ENCODE measurements around the gene SRRM2.
A peak's percentile ranks its signal among the peaks of the same experiment; 100 is the strongest.
"Not testable (repeated sequence)": the region's sequence is repeated elsewhere in the genome, so short reads cannot be mapped to it uniquely, and the experiment has no call there.

Gene SRRM2

GRCh38 chr16:2715519-2715918 is 36.9 kb upstream of the SRRM2 start:
- no peak for DNase-seq

- no peak for DNase-seq
Observed at GRCh38 chr16:2715966-2716885, 36.2 kb upstream of the SRRM2 start.

DNA sequence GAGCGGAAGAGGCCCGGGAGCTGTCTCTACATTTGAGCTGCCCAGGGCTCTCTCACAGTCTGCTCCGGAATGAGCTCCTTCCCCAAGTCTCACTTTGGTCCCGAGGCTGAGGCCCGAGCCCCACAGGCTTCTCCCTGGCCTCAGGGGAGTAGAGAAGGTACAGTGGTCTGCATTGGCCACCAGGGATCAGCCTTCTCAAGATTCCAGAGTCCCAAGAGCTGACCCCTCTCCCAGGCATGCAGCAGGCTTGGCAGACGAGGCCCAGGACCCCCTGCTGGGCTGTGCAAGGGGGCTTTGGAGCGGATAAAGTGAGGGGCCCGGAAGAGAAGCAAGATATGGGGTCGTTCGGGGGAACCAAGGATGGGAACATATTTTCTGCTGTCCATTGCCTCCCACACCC is 35.5 kb upstream of the SRRM2 start:
- DNase-seq: no peak

DNA sequence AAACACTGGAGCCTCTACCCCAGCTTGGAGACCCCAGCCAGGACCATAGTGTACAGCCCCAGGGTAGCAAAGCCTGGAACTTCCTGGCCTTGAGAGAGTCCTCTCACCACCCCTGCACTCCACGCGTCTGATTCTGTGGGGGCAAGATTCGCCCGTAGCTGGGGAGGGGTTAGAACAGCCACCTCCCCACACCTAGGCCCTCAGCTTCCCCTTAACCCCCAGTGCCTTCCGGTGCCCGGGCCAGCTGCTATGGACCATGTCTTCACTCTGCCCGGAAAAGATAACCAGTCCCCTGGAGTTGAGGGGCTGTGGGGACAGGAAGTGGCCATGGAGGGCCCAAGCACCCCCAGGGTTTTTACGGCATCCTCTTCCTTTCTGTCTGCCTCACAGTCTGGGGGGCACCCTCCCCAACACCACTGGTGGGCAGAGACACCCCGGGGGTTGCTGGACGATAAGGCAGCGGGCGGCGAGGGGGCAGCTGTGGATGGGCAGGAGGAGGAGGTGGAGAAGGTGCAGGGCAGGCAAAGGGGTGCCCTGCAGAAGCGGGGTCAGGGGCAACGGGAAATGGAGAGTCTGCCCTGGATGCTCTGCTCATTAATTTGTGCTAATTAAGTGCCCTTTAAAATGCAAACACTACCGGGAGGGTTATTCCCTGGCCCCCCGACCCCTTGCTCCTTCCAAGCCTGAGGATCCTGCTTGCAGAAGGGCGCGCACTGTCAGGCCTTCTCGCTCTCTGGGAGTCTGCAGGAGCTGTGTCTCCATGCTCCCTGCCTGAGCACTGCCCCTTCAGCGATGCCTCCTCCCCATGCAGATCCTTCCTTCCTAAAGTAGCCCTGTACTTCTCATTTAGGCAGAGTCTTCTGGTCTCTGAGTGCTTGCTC is 34.8 kb upstream of the SRRM2 start:
- DNase-seq: no peak

DNA sequence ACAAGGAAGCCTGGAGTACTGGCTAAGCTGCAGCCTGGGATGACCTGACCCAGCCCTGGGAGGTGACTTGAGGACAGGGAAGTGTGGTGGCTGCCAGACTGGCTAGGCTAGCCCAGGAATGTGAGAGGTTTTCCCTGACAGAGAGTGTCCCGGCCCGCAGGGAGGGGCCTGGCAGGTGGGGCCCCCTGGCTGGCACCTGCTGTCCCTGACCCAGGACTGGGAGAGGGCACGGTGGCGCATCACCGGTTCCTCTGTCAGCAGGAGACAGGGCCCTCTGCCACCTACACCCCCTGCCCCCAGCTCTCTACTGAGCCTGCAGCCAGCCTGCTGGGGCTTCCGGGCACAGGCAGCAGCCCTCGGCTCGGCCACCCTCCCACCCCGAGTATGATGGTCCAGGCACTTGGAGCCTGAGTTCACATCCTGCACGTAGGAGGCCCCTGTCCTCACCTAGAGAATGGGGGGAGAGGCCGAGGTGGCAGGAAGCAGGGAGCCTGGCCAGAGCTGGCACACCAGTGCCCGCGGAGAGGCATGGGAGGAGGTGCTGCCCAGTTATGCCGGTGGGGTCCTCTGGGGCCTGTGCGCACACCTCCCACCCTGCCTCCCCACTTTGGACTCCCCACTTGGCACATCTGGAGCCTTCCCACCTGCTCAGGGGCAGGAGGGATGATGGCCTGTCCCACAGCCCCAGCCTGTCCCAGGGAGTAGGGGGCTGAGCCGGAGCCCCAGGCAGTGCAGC is 32.9 kb upstream of the SRRM2 start:
- DNase-seq: no peak

- DNase-seq: no peak
Observed at GRCh38 chr16:2720064-2720457, 32.4 kb upstream of the SRRM2 start, which contains the start of gene PRSS27. Gene PRSS27 (minus strand): TSS chr16:2720224. CDS start chr16:2720160, 64 bp downstream.

DNA sequence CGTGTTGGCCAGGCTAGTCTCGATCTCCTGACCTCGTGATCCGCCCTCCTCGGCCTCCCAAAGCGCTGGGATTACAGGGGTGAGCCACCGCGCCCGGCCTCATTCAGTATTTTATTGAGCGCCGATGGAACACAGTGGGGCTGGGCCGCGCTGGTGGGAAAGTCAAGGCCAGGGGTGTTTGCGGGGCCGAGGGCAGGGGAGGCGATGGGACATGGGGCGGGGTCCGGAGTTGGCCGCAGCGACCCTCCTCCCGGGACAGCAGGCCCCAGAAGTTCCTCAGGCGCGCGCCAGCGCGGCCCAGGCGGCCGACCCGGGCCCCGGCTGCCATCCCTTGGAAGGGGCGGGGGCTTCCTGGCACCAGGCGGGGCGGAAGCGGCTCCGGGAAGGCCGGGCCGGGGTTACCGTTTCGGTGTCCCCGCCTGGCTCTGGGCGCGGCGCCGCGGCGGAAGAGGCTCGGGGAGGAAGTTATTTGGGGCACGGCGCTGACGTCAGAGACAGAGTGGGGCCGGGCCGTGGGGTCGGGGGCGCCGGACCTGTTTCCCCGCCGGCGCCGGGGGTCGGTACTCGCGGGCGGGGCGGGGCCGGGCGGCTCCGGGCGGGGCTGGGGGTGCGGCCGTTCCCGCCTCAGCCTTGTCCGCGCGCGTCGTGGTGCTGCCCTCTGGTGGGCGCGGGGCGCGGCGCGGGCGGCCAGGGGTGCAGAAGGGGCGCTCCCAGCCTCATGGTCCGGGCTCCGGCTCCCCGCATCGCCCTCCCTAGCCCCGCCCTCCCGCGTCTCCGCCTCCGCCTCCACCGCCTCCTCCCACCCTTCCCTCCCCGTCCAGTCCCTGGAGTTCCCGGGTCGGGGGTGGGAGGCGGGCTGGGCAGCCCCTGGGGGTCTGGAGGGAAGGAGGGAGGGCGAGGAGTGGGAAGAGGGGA is 31.5 kb upstream of the SRRM2 start:
- DNase-seq: peak; percentile 49

- DNase-seq: not testable (repeated sequence)
Observed at GRCh38 chr16:2721634-2722173, 30.7 kb upstream of the SRRM2 start.

- no peak for DNase-seq
Observed at GRCh38 chr16:2724088-2724676, 28.3 kb upstream of the SRRM2 start.

DNA sequence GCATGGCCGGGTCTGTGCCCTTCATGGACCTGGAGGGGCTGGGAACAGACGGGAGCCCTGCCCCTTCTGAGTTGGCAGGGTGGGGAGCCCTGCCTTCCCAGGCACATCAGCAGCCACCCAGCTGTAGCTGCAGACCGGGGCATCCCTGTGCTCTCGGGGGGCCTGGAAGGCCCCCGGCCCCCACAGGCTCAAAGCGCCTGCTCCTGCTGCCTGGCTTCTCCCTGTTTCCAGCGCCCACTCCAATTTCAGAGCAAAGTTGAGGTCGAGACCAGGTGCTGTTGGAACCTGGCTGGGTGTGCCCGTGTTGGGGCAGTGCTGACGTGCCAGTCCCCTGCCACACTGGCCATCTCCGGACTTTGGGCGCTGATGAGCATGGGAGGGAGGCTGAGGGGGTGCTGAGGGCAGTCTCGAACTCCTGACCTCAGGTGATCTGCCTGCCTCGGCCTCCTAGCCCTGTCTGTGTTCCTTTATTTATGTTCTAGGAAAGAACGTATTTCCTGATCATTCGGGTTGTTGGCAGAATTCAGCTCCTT is 27.6 kb upstream of the SRRM2 start:
- DNase-seq: no peak

- DNase-seq: no peak
Observed at GRCh38 chr16:2726923-2727322, 25.5 kb upstream of the SRRM2 start.

DNA sequence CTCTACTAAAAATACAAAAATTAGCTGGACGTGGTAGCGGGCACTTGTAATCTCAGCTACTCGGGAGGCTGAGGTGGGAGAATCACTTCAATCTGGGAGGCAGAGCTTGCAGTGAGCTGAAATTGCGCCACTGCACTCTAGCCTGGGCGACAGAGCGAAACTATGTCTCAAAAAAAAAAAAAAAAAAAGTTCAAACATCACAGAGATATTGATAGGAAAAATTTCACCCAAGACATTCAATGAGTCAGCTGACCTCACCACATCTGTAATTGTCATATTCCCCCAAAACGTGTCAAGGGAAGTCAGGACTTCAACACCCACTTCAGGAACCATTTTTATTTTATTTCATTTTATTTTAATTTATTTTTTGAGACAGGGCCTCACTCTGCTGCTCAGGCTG is 24.4 kb upstream of the SRRM2 start:
- no peak for DNase-seq

DNA sequence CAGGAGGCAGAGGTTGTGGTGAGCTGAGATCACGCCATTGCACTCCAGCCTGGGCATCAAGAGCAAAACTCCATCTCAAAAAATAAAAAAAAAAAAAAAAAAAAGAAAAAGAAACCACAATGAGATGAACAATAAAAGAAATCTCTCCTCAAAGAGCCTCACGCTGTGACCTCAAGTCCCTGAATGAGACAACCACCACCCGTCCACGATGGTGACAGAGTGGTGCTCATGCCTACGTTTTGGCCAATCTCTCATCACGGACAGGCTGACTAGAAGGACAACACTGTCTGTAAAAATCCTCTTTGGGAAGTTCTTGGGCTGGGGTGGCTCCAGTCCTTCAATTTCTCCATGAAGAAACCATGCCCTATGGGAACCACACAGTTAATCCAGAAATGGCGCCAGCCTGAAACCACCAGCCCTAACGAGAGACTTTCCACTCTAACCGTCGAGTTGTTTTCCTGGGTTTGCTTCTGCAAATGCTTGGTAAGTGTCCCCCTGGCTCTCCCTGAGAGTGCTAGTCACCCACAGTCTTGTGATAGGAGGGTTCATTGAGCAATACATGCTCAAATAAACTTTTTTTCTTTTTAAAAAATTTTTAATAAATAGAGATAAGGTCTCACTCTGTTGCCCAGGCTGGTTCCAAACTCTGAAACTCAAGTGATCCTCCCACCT is 17.5 kb upstream of the SRRM2 start:
- no peak for DNase-seq

GRCh38 chr16:2736476-2737237 is 15.8 kb upstream of the SRRM2 start:
- DNase-seq: no peak

- no peak for DNase-seq
Observed at GRCh38 chr16:2737238-2737605, 15.2 kb upstream of the SRRM2 start.

- DNase-seq: no peak
Observed at GRCh38 chr16:2737895-2738418, 14.5 kb upstream of the SRRM2 start.

GRCh38 chr16:2738615-2739014 is 13.8 kb upstream of the SRRM2 start:
- no peak for DNase-seq

GRCh38 chr16:2739625-2740430 is 12.6 kb upstream of the SRRM2 start:
- DNase-seq: no peak
